ENCODE data around the gene FKBP4. TPM values are rescaled to one million over a fixed set of nuclear protein-coding genes. Genes with fewer than 3 reads are reported as not detected.

Gene FKBP4
- total and polyA plus RNA-seq, 2 of the 8 experiments (the other 6 are each of a cell fraction or from before 2014, with no cell fraction given): 72.6 to 243 TPM

DNA sequence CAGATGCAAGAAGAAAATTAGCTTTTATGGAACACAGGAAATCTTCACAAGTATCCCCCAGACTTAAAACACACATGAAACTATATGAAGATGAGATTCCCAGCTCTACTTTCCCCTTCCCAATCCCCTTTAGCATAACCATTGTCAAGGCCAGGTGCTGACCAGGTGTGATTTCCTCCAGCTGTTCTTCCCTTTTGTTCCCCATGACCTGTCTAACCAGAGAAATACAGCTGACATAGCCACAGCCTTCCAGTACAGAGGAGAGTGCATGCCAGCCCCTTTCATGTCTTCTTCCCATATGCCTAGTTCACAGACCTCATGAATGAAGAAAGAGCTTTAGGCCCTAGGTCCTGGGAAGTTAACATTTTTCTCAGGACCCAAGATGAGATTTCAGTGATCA lies 43.5 kb upstream of the FKBP4 start:
- Histone ChIP-seq H3K9ac (replicated peaks in 1 of 4; ENCODE audit: extremely low read depth in 1 of 4, low read depth in 3 of 4, low read length in 3 of 4) (no peak overlapping the region), H2BK12ac (ENCODE audit: low read depth, low read length) (no peak overlapping the region), H4K91ac (replicated peaks; ENCODE audit: insufficient read length, low read length) (no peak overlapping the region), H2AFZ (ENCODE audit: low read length) (no peak overlapping the region), H2BK20ac (ENCODE audit: low read length) (no peak overlapping the region), H2BK5ac (ENCODE audit: low read depth, low read length) (no peak overlapping the region), H3K36me3 (ENCODE audit: control insufficient read depth in 2 of 4, insufficient read depth in 4 of 4, low read length in 3 of 4) (no peaks in the 10 kb centered on the region), H3K23me2 (ENCODE audit: low read depth, low read length) (peaks cover 6% of the 10 kb centered on the region; the same call in 1 of the 2 replicates), H3K56ac (replicated peaks; ENCODE audit: insufficient read length, low read depth, low read length) (no peak overlapping the region), H3K4me1 (replicated peaks in 1 of 4; ENCODE audit: control insufficient read depth in 3 of 4, insufficient read depth in 4 of 4, low read length in 3 of 4) (peaks cover 6 to 18% (median 14%) of the 10 kb centered on the region in 4 experiments), H2BK120ac (replicated peaks; ENCODE audit: low read depth, low read length) (no peak overlapping the region), H3K9me3 (ENCODE audit: insufficient read depth in 2 of 2, low read depth in 1 of 2, low read length in 1 of 2) (no peaks in the 10 kb centered on the region), H3K4me2 (ENCODE audit: insufficient read depth in 1 of 2, low read depth in 2 of 2, low read length in 2 of 2) (peak overlapping the region in 1 of 2 experiments; percentile 12; a peak in 2 of 4 replicates), H3K27ac (ENCODE audit: low read depth, low read length) (no peak overlapping the region), H3K27me3 (replicated peaks in 1 of 4; ENCODE audit: control insufficient read depth in 3 of 4, extremely low read depth in 1 of 4, insufficient read depth in 3 of 4, low read length in 3 of 4) (peaks cover 0 to 9% (median 8%) of the 10 kb centered on the region in 4 experiments; a peak in 4 of 7 replicates), H3K4me3 (ENCODE audit: extremely low read depth in 1 of 4, insufficient read depth in 2 of 4, low read depth in 3 of 4, low read length in 4 of 4) (no peak overlapping the region), H3K4ac (replicated peaks; ENCODE audit: insufficient read length, low read depth, low read length) (no peak overlapping the region), H4K5ac (ENCODE audit: insufficient read length, low read depth, low read length) (no peak overlapping the region), H3K23ac (ENCODE audit: insufficient read length) (no peak overlapping the region), H3K79me2 (ENCODE audit: control insufficient read depth in 1 of 2, insufficient read depth in 2 of 2, low read length in 2 of 2) (no peaks in the 10 kb centered on the region), H2BK15ac (ENCODE audit: low read length) (no peak overlapping the region), H3K18ac (ENCODE audit: extremely low read depth, low read length) (no peak overlapping the region), H4K20me1 (replicated peaks in 1 of 2; ENCODE audit: control insufficient read depth in 1 of 2, insufficient read depth in 2 of 2, low read length in 2 of 2) (no peaks in the 10 kb centered on the region), H2AK5ac (ENCODE audit: low read depth, low read length) (no peak overlapping the region), H4K8ac (ENCODE audit: extremely low read depth, insufficient read depth, low read length) (no peak overlapping the region), H3K14ac (ENCODE audit: insufficient read length) (no peak overlapping the region), H3K79me1 (ENCODE audit: low read depth, low read length) (no peaks in the 10 kb centered on the region)
- ChIA-PET CTCF (ENCODE audit: partially characterized antibody) (interaction anchor here (0.5 to 7.0 kb wide), 25 partner anchors 10 to 1656 kb away, joined by 3 to 66 read pairs (median 4); partner anchors contain the start of gene ITFG2), POLR2A (ENCODE audit: partially characterized antibody) (interaction anchor here (0.8 to 2.2 kb wide), 8 partner anchors 12 to 105 kb away, joined by 3 to 8 read pairs (median 4); partner anchors contain the start of genes FKBP4 and NRIP2)
- DNase-seq (ENCODE audit: low read depth in 1 of 2, low spot score in 2 of 2): no peak
- peak; percentile 28 for FAIRE-seq
- TF ChIP-seq TEAD4 (IDR thresholded peaks at IDR 0.05; ENCODE audit: low read depth, low read length) (no peak), GABPA (IDR thresholded peaks at IDR 0.05; ENCODE audit: borderline replicate concordance, insufficient read depth, low read length) (no peak), SP4 (IDR thresholded peaks at IDR 0.05; ENCODE audit: low read length) (no peak), SP1 (IDR thresholded peaks at IDR 0.05; ENCODE audit: low read depth, low read length) (0 out of 2 replicates have a peak, but pooled peaks have one; percentile 15), JUND (IDR thresholded peaks at IDR 0.05; ENCODE audit: low read length) (no peak), SIN3A (conservative IDR thresholded peaks at IDR 0.05 in 1 of 2, IDR thresholded peaks at IDR 0.05 in 1 of 2; ENCODE audit: low read depth in 1 of 2, low read length in 2 of 2) (peak; percentile 87 to 90; a peak in 3 of 4 replicates), TBP (IDR thresholded peaks at IDR 0.05; ENCODE audit: low read depth, low read length) (no peak), PHF8 (conservative IDR thresholded peaks at IDR 0.05; ENCODE audit: low read depth, low read length) (no peak), POU5F1 (IDR thresholded peaks at IDR 0.05; ENCODE audit: low read depth, low read length) (no peak), TAF7 (optimal IDR thresholded peaks at IDR 0.05; ENCODE audit: borderline replicate concordance, low read depth, low read length) (no peak), CTBP2 (IDR thresholded peaks at IDR 0.05; ENCODE audit: borderline replicate concordance, insufficient read depth, insufficient read length, low read length) (no peak), RXRA (IDR thresholded peaks at IDR 0.05; ENCODE audit: insufficient read depth, low read depth, low read length) (no peak), POLR2A (IDR thresholded peaks at IDR 0.05; ENCODE audit: control extremely low read depth in 1 of 2, low read depth in 2 of 2, low read length in 2 of 2) (no peak), EZH2 (IDR thresholded peaks at IDR 0.05; ENCODE audit: low read depth, low read length, severe bottlenecking) (no peak)
- TF ChIP-seq, protein P1, sequence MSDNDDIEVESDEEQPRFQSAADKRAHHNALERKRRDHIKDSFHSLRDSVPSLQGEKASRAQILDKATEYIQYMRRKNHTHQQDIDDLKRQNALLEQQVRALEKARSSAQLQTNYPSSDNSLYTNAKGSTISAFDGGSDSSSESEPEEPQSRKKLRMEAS (IDR thresholded peaks at IDR 0.05): peak; percentile 36; the same call in 1 of the 2 replicates
